Stimulated activated naive CD4-positive, alpha-beta T cell treated with Interleukin-2 at 50 U/mL for 16 hours (primary cell): ENCODE data around the gene OSBP2.

Experiments
- DNase-seq: peaks from one replicate; lab custom pipeline; 2025; lab: John Stamatoyannopoulos, UW

Gene OSBP2

GRCh38 chr22:30905696-30906341, 211.1 kb downstream of the OSBP2 start:
- no peak for DNase-seq

- no peak for DNase-seq
Observed at GRCh38 chr22:30906411-30906810, 211.7 kb downstream of the OSBP2 start.

- no peak for DNase-seq
Observed at GRCh38 chr22:30906946-30907345, 212.3 kb downstream of the OSBP2 start.

GRCh38 chr22:30908051-30908461, 213.4 kb downstream of the OSBP2 start:
- no peak for DNase-seq

GRCh38 chr22:30909306-30909705, 214.6 kb downstream of the OSBP2 start:
- DNase-seq: no peak

GRCh38 chr22:30910358-30910757, 215.7 kb downstream of the OSBP2 start:
- DNase-seq: no peak

GRCh38 chr22:30918761-30919160, 224.1 kb downstream of the OSBP2 start:
- no peak for DNase-seq

GRCh38 chr22:30919973-30920372, 225.3 kb downstream of the OSBP2 start:
- no peak for DNase-seq

- DNase-seq: peak; percentile 76
Observed at GRCh38 chr22:30920407-30920806, 225.7 kb downstream of the OSBP2 start.

GRCh38 chr22:30921108-30921507, 226.4 kb downstream of the OSBP2 start:
- no peak for DNase-seq

- DNase-seq: peak; percentile 61
Observed at GRCh38 chr22:30922151-30922611, 227.5 kb downstream of the OSBP2 start.

- no peak for DNase-seq
Observed at GRCh38 chr22:30923168-30923900, 228.7 kb downstream of the OSBP2 start.

GRCh38 chr22:30925667-30926066, 231.0 kb downstream of the OSBP2 start:
- no peak for DNase-seq

- no peak for DNase-seq
Observed at GRCh38 chr22:30926706-30927105, 232.0 kb downstream of the OSBP2 start.

- DNase-seq: no peak
Observed at GRCh38 chr22:30927806-30928205, 233.1 kb downstream of the OSBP2 start.

GRCh38 chr22:30928401-30928800, 233.7 kb downstream of the OSBP2 start:
- no peak for DNase-seq

GRCh38 chr22:30930228-30930627, 235.6 kb downstream of the OSBP2 start:
- no peak for DNase-seq

GRCh38 chr22:30931541-30932300, 237.0 kb downstream of the OSBP2 start:
- DNase-seq: no peak

GRCh38 chr22:30932661-30933060, 238.0 kb downstream of the OSBP2 start:
- no peak for DNase-seq

- DNase-seq: no peak
Observed at GRCh38 chr22:30933457-30933856, 238.8 kb downstream of the OSBP2 start.

GRCh38 chr22:30934053-30934452, 239.4 kb downstream of the OSBP2 start:
- no peak for DNase-seq

- peak; percentile 27 for DNase-seq
Observed at GRCh38 chr22:30940685-30941362, 246.2 kb downstream of the OSBP2 start.
